Endothelial cell (in vitro differentiated cells): ENCODE measurements around the gene MOCS3. TPM values are rescaled to one million over a fixed set of nuclear protein-coding genes. Genes with fewer than 3 reads are reported as not detected.
A peak's percentile ranks its signal among the peaks of the same experiment; 100 is the strongest.

Experiments
- DNase-seq: peaks from one replicate; pipeline ENCODE4 v3.0.0; 2021; ENCODE audit warnings: low spot score
- H3K27ac Mint-ChIP-seq: one replicate; pipeline ENCODE4 v1.8.0; 2021; ENCODE audit warnings: mixed read lengths, inconsistent platforms; ENCODE audit not compliant: unreplicated experiment
- H3K27me3 Mint-ChIP-seq: one replicate; pipeline ENCODE4 v1.8.0; 2021; ENCODE audit warnings: mild to moderate bottlenecking, moderate library complexity, mixed read lengths, inconsistent platforms; ENCODE audit not compliant: unreplicated experiment
- H3K36me3 Mint-ChIP-seq: one replicate; pipeline ENCODE4 v1.8.0; 2021; ENCODE audit warnings: mild to moderate bottlenecking, low read depth, mixed read lengths, inconsistent platforms; ENCODE audit not compliant: unreplicated experiment
- H3K4me1 Mint-ChIP-seq: one replicate; pipeline ENCODE4 v1.8.0; 2021; ENCODE audit warnings: mild to moderate bottlenecking, mixed read lengths, inconsistent platforms; ENCODE audit not compliant: unreplicated experiment
- H3K4me3 Mint-ChIP-seq: one replicate; pipeline ENCODE4 v1.8.0; 2021; ENCODE audit warnings: mild to moderate bottlenecking, mixed read lengths, inconsistent platforms; ENCODE audit not compliant: unreplicated experiment
- H3K9me3 Mint-ChIP-seq: one replicate; pipeline ENCODE4 v1.8.0; 2021; ENCODE audit warnings: mixed read lengths, inconsistent platforms; ENCODE audit not compliant: unreplicated experiment
- CTCF ChIP-seq: fragments of 200-600 bp; sonication (generic); IDR thresholded peaks from one replicate; pipeline ENCODE4 v1.5.0; 2021; ENCODE audit warnings: antibody characterized with exemption; ENCODE audit not compliant: unreplicated experiment
- total RNA-seq: library from RNA; stranded (reverse); fragmentation: NEBNext Ultra II Directional; extraction: Animal tissue kit (Norgen Biotek cat#: 25700); gene quantifications from one replicate; pipeline ENCODE4 v1.2.1, GENCODE V29; 2021; ENCODE audit not compliant: unreplicated experiment

MOCS3 gene
- total RNA-seq, 1 donor from 2014 or later = 6.3 TPM

GRCh38 chr20:51009303-51010042, 50.9 kb downstream of the MOCS3 start:
- Mint-ChIP-seq H3K4me1 (peaks cover 14% of the 10 kb centered on the region), H3K9me3 (no peaks in the 10 kb centered on the region), H3K27ac (peak overlapping the region; percentile 22), H3K4me3 (no peak overlapping the region), H3K27me3 (peaks cover 10% of the 10 kb centered on the region), H3K36me3 (peaks cover 10% of the 10 kb centered on the region)
- no peak for DNase-seq
- TF ChIP-seq CTCF = no peak

GRCh38 chr20:51010043-51010365, 51.4 kb downstream of the MOCS3 start:
- Mint-ChIP-seq H3K9me3 (no peaks in the 10 kb centered on the region), H3K4me3 (no peak overlapping the region), H3K27me3 (peaks cover 10% of the 10 kb centered on the region), H3K4me1 (peaks cover 19% of the 10 kb centered on the region), H3K27ac (no peak overlapping the region), H3K36me3 (peaks cover 8% of the 10 kb centered on the region)
- no peak for DNase-seq
- TF ChIP-seq CTCF = no peak

DNA sequence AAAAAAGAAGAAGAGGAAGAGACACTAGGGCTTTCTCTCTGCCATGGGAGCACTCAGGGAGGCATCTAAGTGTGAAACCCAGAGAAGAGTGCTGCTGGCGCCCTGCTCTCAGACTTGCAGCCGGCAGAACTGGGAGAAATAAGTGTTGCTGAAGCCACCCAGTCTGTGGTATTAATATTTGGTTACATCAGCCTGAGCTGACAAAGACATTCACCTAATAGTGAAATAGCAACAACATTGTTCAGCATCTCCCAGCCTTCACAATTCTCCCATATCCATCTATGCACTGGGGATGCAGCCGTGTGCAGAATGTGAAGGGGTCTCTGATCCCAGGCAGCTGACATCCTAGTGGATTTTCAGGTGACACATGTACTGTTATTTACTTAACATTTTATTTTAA, 52.3 kb downstream of the MOCS3 start:
- DNase-seq = no peak
- Mint-ChIP-seq H3K36me3 (peaks cover 4% of the 10 kb centered on the region), H3K4me1 (peaks cover 20% of the 10 kb centered on the region), H3K27me3 (peaks cover 6% of the 10 kb centered on the region), H3K27ac (no peak overlapping the region), H3K4me3 (no peak overlapping the region), H3K9me3 (no peaks in the 10 kb centered on the region)
- TF ChIP-seq CTCF = no peak

DNA sequence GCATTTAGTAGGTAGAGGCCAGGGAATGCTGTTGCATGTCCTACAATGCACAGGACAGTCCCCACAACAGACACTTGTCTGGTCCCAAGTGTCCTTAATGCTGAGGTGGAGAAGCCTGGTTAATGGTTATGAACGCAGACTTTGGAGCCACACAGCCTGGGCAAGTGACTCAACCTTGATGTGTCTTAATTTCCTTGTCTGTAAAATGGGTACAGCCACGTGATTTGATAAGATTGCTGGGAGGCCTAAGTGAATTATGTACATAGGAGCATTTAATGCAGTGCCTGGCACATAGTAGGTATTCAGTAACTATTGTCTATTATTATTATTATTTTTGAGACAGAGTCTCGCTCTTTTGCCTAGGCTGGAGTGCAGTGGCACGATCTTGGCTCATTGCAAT, 52.9 kb downstream of the MOCS3 start:
- DNase-seq = no peak
- Mint-ChIP-seq H3K27ac (no peak overlapping the region), H3K4me3 (no peak overlapping the region), H3K36me3 (peaks cover 4% of the 10 kb centered on the region), H3K9me3 (no peaks in the 10 kb centered on the region), H3K27me3 (peaks cover 5% of the 10 kb centered on the region), H3K4me1 (peaks cover 20% of the 10 kb centered on the region)
- no peak for TF ChIP-seq CTCF

GRCh38 chr20:51012357-51012756, 53.7 kb downstream of the MOCS3 start:
- H3K9me3 Mint-ChIP-seq = no peaks in the 10 kb centered on the region

More at GRCh38 chr20:51012357-51012756, 53.7 kb downstream of the MOCS3 start:
- no peak for TF ChIP-seq CTCF
- DNase-seq = no peak
- Mint-ChIP-seq H3K27me3 (peaks cover 7% of the 10 kb centered on the region), H3K36me3 (peaks cover 7% of the 10 kb centered on the region), H3K4me1 (peaks cover 20% of the 10 kb centered on the region), H3K4me3 (no peak overlapping the region), H3K27ac (no peak overlapping the region)

Other genes starting within 250 kb of the MOCS3 start
- gene PARD6B, start 227.2 kb upstream of the MOCS3 start, total RNA-seq = 7.1 TPM
- 7.6 TPM for gene BCAS4, start 163.8 kb upstream of the MOCS3 start, total RNA-seq
- 92.7 TPM for gene ADNP, start 27.4 kb upstream of the MOCS3 start, total RNA-seq
- 40.0 TPM for gene DPM1, start 286 bp upstream of the MOCS3 start, total RNA-seq
- 4.4 TPM for gene KCNG1, start 64.3 kb downstream of the MOCS3 start, total RNA-seq